DMS114 treated with DMSO at 0.1 percent for 48 hours (cell line): ENCODE results near the gene FAAP100.

Experiments used
- DNase-seq: peaks from one replicate; lab custom pipeline; 2025; ENCODE audit not compliant: unreplicated experiment; lab: John Stamatoyannopoulos, UW

Gene FAAP100

DNA sequence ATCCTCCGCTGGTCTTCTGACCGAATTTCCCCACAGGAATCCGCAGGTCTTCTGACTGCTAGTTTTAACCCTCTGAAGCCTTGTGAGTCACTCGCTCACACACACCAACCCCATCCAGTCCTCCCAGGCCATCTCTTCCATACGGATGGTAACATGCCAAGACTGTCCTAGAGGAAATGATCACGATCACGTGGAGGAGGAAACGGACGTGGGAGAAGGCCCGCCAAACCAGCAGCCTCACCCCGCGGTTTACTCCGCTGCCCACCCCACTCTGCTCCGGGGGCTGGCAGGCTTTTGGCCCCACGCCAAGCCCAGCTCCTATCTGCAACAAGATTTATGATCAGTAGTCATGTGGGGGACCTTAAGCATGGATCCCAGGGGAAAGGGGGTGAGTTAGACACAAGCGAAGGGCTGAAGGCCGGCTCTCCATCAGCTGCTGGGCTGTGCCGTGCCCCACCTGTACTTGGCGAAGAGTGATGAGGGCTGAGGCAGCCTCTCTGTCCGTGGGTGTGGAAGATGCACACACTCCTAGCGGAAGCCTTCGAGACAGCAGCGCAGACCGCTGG is 1.5 kb upstream of the FAAP100 start:
- no peak for DNase-seq

DNA sequence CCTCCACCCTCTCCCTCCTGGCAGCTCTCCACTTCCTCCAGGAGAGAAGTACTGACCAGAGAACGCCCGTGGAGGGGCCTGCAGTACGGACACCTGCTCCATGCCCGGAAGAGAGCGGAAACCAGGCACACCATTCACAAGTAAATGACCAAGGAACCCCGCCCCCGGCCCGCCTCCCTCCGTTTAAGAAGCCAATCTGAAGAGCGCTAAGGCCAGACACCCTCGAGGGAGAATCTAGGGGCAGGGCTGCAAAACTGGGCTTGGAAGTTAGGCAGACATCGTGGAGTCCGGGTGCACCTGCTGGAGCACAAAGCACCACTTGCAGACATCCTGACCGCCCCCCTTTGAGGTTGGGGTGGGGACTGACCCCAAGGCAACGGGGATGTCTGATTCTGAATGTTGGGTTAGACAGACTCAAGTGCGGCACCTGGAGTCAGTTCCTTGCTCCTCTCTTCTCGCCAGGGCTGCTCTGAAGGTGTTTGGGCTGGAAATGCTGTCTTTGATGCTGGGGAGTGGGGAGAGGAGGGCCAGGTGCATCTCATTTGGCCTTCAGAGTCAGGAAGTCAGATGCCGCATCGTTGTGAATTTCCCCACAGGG is 964 bp upstream of the FAAP100 start:
- peak; percentile 78 for DNase-seq

DNA sequence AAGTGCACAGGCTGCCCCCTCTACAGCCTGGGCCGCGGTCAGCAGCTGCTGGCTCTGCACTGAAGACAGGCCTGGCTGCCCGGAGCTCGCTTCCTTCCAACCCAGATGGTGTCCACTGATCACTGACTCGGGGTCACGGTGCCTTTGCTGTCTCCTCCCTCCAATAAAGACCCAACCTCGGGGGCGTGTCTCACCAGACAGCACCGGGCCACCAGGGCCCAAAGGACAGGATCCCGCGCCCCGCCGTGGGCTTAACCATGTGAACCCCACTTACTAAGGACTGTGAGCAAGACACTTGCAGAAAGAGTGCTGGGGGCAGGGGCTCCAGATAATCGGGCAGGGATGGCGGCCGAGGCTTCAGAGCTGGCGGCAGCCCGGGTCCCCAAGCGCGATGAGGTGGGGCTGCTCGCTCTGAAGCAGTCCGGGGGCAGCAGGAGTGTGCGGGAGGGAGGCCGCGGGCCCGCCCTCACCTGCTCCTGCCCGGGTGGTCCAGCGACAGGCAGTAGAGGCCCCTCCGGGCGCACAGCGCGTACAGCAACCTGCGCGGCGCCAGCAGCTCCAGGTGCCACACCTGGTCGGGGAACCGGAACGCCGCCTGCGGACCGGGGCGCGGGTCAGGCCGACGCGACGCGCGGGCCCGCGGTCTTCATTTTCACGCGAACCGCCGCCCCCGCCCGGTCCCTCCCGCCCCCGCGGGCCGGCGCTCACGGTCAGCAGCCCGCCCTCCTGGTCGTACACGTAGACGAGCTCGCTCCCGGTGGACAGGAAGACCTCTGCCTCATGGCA is 502 bp downstream of the FAAP100 start:
- DNase-seq = no peak

DNA sequence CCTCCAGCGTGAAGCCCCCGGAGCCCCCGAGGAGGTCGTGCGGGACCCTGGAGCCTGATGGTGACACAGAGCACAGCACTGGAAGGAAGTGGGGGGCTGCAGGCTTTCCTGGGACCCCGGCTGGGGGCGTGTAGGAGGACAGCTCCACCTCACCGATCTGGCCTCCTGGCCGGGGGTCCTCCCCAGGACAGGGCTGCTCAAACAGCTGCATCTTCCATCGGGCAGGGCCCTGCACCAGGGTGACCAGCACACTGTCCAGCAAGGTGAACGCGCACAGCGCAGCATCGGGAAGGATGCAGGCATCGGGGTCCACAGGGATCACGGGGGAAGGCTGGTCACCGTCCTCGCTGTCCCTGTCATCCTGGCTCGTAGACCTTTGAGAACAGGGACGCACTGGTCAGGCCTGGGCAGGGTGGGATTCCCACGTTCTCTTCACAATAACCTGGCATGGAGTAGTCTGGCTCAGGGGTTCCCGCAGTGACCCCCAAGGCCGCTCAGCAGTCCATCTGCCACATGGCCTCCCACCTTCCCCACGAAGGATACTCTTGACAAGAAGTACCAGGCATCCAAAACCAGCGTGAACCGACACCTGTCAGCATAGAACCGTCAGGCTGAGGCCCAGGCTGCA is 1.2 kb downstream of the FAAP100 start:
- no peak for DNase-seq

GRCh38 chr17:81550285-81550684 is 1.9 kb downstream of the FAAP100 start:
- no peak for DNase-seq

GRCh38 chr17:81549826-81550225 is 2.3 kb downstream of the FAAP100 start:
- no peak for DNase-seq

- DNase-seq = no peak
Observed at GRCh38 chr17:81549031-81549557, 3.1 kb downstream of the FAAP100 start.

DNA sequence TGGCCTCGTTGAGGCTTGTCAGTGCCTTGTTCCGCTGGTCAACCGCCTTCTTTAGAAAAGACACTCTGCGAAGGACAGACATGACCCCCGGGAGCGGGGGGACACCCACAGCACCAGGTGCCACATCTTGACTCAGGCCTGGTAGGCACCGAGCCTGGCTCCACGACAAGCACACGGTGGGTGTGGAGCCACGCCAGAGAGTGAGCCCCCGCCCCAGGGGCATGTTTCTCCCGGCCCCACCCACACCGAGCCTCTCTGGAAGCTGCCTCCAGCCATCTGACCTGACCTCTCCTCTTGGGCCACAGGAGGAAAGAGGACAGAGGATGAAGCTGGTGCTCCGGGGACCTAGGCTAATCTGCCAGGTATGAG is 4.6 kb downstream of the FAAP100 start:
- DNase-seq = no peak

GRCh38 chr17:81546906-81547613 is 5.1 kb downstream of the FAAP100 start:
- no peak for DNase-seq

- no peak for DNase-seq
Observed at GRCh38 chr17:81545160-81545949, 6.8 kb downstream of the FAAP100 start.

DNA sequence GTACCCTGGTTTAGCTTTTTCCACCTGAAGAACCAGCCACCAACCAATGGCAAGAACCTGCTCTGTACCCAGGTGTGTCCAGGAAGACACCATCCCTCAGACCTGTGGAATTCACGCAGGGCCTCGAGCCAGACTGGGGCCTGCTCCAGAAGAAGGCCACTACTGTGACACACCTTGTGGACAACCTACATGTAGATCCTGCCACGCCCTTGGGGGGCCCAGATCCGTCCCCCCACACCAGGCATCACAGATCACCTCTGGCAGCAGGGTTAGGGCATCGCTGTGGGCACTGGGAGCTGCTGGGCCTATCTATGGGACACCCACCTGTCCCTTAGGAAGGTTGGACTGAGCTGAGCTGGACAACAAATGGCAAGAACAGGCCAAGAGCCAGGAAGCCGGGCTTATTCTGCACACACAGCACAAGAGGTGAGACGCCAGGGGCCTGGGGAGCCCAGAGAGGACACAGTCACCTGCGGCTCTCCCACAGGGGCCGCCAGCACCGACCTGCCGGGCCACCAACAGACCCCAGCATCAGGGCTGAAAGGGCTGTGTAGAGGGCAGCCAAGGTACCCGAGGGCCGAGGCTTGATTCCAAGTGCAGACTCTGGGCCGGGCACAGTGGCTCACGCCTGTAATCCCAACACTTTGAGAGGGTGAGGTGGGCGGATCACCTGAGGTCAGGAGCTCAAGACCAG is 7.7 kb downstream of the FAAP100 start:
- no peak for DNase-seq

DNA sequence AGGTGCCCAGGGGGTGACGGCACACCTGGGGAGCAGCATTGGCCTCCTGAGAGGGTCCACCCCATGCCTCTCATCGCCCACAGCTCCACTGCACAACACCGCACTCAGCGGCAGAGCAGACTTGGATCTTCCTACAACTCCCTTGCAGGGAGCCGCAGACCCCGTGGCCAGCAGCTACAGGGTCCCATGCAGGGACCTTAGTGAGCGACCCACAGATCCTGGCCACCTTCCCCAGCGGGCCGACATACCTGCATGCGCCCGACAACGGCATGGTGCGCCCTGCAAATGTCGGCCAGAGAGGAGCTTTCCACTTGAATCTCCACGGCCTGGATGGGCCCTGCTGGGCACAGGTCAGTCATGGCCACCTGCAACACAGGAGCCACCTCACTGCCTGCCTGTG is 8.4 kb downstream of the FAAP100 start:
- DNase-seq = no peak

- DNase-seq = no peak
Observed at GRCh38 chr17:81543339-81543675, 8.8 kb downstream of the FAAP100 start.

- no peak for DNase-seq
Observed at GRCh38 chr17:81542431-81543338, 9.5 kb downstream of the FAAP100 start.

- no peak for DNase-seq
Observed at GRCh38 chr17:81541123-81541522, 11.0 kb downstream of the FAAP100 start.

GRCh38 chr17:81540676-81541027 is 11.5 kb downstream of the FAAP100 start:
- DNase-seq = no peak

DNA sequence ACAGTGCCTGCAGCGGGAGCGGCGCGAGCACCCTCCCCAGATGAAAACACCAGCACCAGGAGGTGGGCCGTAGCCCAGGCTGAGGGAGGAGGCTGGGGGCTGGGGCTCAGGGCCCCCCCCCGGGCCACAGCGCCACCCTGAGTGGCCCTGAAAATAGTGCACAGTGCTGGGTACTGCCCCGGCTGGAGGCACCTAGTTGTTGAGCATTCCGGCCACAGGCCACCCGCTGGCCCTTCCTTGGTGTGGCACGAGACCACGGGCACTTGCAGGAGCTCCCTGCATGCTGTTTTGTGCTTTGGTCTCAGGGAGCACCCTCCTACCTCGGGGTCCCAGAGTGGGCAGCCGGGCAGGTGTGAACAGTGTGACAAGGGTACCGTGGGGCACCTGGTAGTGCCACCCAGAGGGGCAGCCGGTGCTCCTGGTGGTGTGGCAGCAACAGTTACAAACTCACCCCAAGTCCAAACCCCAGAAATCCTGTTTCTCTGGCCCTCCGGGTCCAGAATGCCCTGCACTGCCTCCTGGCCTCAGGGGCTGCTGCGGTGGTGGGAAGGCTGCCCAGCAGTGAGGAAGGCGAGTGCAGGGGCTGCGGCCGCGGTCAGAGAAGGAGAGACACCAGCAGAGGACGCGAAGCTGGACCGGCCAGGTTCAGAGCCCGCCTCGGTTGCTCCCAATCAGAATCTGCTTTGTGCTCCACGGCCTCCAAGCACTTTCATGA is 12.0 kb downstream of the FAAP100 start:
- DNase-seq = no peak

- no peak for DNase-seq
Observed at GRCh38 chr17:81539571-81539900, 12.6 kb downstream of the FAAP100 start.
